Activated CD4-positive, alpha-beta T cell treated with anti-CD3 and anti-CD28 coated beads, Interleukin-2, amount 50 U/mL, for 24 hours (primary cell): ENCODE data around the gene CEP152.

ENCODE experiments used
- DNase-seq, 2 donors: peaks; one replicate each; pipeline ENCODE4 v3.0.0-alpha.2; 2020; ENCODE audit warnings: low read depth in 1 of 2, low spot score in 1 of 2

The CEP152 gene

GRCh38 chr15:48774484-48774883 lies 36.4 kb downstream of the CEP152 start:
- DNase-seq: no peak

- DNase-seq: no peak
Observed at GRCh38 chr15:48766196-48766595, 44.7 kb downstream of the CEP152 start.

- no peak for DNase-seq
Observed at GRCh38 chr15:48765022-48765421, 45.8 kb downstream of the CEP152 start.

- no peak for DNase-seq
Observed at GRCh38 chr15:48761393-48762158, 49.3 kb downstream of the CEP152 start.

GRCh38 chr15:48759921-48760320 lies 50.9 kb downstream of the CEP152 start:
- DNase-seq: no peak

- DNase-seq: no peak
Observed at GRCh38 chr15:48757661-48758060, 53.2 kb downstream of the CEP152 start.

- no peak for DNase-seq
Observed at GRCh38 chr15:48754011-48754410, 56.9 kb downstream of the CEP152 start.

GRCh38 chr15:48751595-48751994 lies 59.3 kb downstream of the CEP152 start:
- DNase-seq: no peak

GRCh38 chr15:48748535-48748934 lies 62.3 kb downstream of the CEP152 start:
- DNase-seq: no peak

GRCh38 chr15:48733615-48734014 lies 77.3 kb downstream of the CEP152 start:
- no peak for DNase-seq

- no peak for DNase-seq
Observed at GRCh38 chr15:48730506-48730905, 80.4 kb downstream of the CEP152 start.

- no peak for DNase-seq
Observed at GRCh38 chr15:48723969-48724368, 86.9 kb downstream of the CEP152 start.

GRCh38 chr15:48722764-48723661 lies 87.9 kb downstream of the CEP152 start:
- DNase-seq: no peak

- DNase-seq: no peak
Observed at GRCh38 chr15:48721061-48721810, 89.6 kb downstream of the CEP152 start.

GRCh38 chr15:48720646-48721045 lies 90.2 kb downstream of the CEP152 start:
- DNase-seq: no peak

GRCh38 chr15:48719668-48720067 lies 91.2 kb downstream of the CEP152 start:
- DNase-seq: no peak

GRCh38 chr15:48718646-48719045 lies 92.2 kb downstream of the CEP152 start:
- DNase-seq: no peak

- no peak for DNase-seq
Observed at GRCh38 chr15:48717458-48717857, 93.4 kb downstream of the CEP152 start.

GRCh38 chr15:48712546-48712945 lies 98.3 kb downstream of the CEP152 start:
- no peak for DNase-seq

GRCh38 chr15:48710952-48711495 lies 99.8 kb downstream of the CEP152 start:
- DNase-seq: no peak

- no peak for DNase-seq
Observed at GRCh38 chr15:48708641-48709040, 102.2 kb downstream of the CEP152 start.
